ENCODE data around the gene MAP2. TPM values are rescaled to one million over a fixed set of nuclear protein-coding genes. Genes with fewer than 3 reads are reported as not detected.

The MAP2 gene
- total and polyA plus RNA-seq, 4 donors: 0.70 to 4.2 (median 1.9) TPM

GRCh38 chr2:209523867-209524266 lies 100.0 kb downstream of the MAP2 start:
- H3K4me3 ChIP-seq (ENCODE audit: low read depth in 1 of 3, low read length in 3 of 3): no peak overlapping the region
- TF ChIP-seq SP1 (IDR thresholded peaks at IDR 0.05): no peak
- TF ChIP-seq GABPA (IDR thresholded peaks at IDR 0.05 in 1 of 2, conservative IDR thresholded peaks at IDR 0.05 in 1 of 2): no peak
- no peak for TF ChIP-seq REST (IDR thresholded peaks at IDR 0.05)
- no peak for TF ChIP-seq MAX (IDR thresholded peaks at IDR 0.05)
- H3K27me3 ChIP-seq (ENCODE audit: control insufficient read depth in 4 of 4, insufficient read depth in 4 of 4, low read length in 3 of 4): peaks cover 0 to 2% (median 0%) of the 10 kb centered on the region in 4 donors
- no peak overlapping the region for H3K27ac ChIP-seq (ENCODE audit: low read depth in 1 of 2, low read length in 2 of 2)
- DNase-seq (ENCODE audit: low spot score): no peak
- no peaks in the 10 kb centered on the region for H3K36me3 ChIP-seq (ENCODE audit: control insufficient read depth in 4 of 4, insufficient read depth in 3 of 4, low read depth in 1 of 4, low read length in 3 of 4)
- 76% methylated on average over 2 of the region's 2 CpGs for whole genome bisulfite sequencing
- H3K9me3 ChIP-seq (ENCODE audit: control insufficient read depth in 4 of 4, low read length in 3 of 4): no peaks in the 10 kb centered on the region
- no peaks in the 10 kb centered on the region for H3K4me1 ChIP-seq (ENCODE audit: control insufficient read depth in 4 of 4, insufficient read depth in 4 of 4, low read length in 3 of 4)
- H3K9ac ChIP-seq (ENCODE audit: low read depth in 1 of 2, low read length in 2 of 2): no peak overlapping the region

GRCh38 chr2:209525331-209525730 lies 101.5 kb downstream of the MAP2 start:
- DNase-seq (ENCODE audit: low spot score): no peak
- no peaks in the 10 kb centered on the region for H3K36me3 ChIP-seq (ENCODE audit: control insufficient read depth in 4 of 4, insufficient read depth in 3 of 4, low read depth in 1 of 4, low read length in 3 of 4)
- 69% methylated on average over 3 of the region's 3 CpGs for WGBS
- no peaks in the 10 kb centered on the region for H3K9me3 ChIP-seq (ENCODE audit: control insufficient read depth in 4 of 4, low read length in 3 of 4)
- H3K27me3 ChIP-seq (ENCODE audit: control insufficient read depth in 4 of 4, insufficient read depth in 4 of 4, low read length in 3 of 4): peaks cover 0 to 2% (median 0%) of the 10 kb centered on the region in 4 donors
- TF ChIP-seq FOXA1 (IDR thresholded peaks at IDR 0.05): no peak
- TF ChIP-seq EGR1 (IDR thresholded peaks at IDR 0.05; ENCODE audit: low read depth in 2 of 2): no peak
- TF ChIP-seq HNF4A (conservative IDR thresholded peaks at IDR 0.05): no peak
- no peak for TF ChIP-seq JUND (IDR thresholded peaks at IDR 0.05)
- no peak for TF ChIP-seq RAD21 (IDR thresholded peaks at IDR 0.05)
- no peak for TF ChIP-seq ATF3 (IDR thresholded peaks at IDR 0.05)
- TF ChIP-seq ZBTB33 (IDR thresholded peaks at IDR 0.05): no peak
- no peak for TF ChIP-seq YY1 (IDR thresholded peaks at IDR 0.05)
- no peak for TF ChIP-seq TAF1 (conservative IDR thresholded peaks at IDR 0.05)
- TF ChIP-seq FOXA2 (IDR thresholded peaks at IDR 0.05): no peak
- TF ChIP-seq MAX (IDR thresholded peaks at IDR 0.05): no peak
- no peak for TF ChIP-seq HNF4G (IDR thresholded peaks at IDR 0.05)
- TF ChIP-seq GABPA (IDR thresholded peaks at IDR 0.05 in 1 of 2, conservative IDR thresholded peaks at IDR 0.05 in 1 of 2): no peak
- no peak for TF ChIP-seq REST (IDR thresholded peaks at IDR 0.05)
- TF ChIP-seq RXRA (IDR thresholded peaks at IDR 0.05): no peak
- TF ChIP-seq CTCF (IDR thresholded peaks at IDR 0.05; ENCODE audit: low read depth, low read length, missing input control): no peak
- TF ChIP-seq NR2F2 (IDR thresholded peaks at IDR 0.05): no peak
- no peak for TF ChIP-seq SP1 (IDR thresholded peaks at IDR 0.05)
- peak overlapping the region in 1 of 2 donors; percentile 20 for H3K27ac ChIP-seq (ENCODE audit: low read depth in 1 of 2, low read length in 2 of 2)
- no peak overlapping the region for H3K9ac ChIP-seq (ENCODE audit: low read depth in 1 of 2, low read length in 2 of 2)
- no peak overlapping the region for H3K4me3 ChIP-seq (ENCODE audit: low read depth in 1 of 3, low read length in 3 of 3)
- no peaks in the 10 kb centered on the region for H3K4me1 ChIP-seq (ENCODE audit: control insufficient read depth in 4 of 4, insufficient read depth in 4 of 4, low read length in 3 of 4)

All from liver (tissue), 9 donors.